B cell (primary cell): Measurements from ENCODE around the gene EHBP1. TPM values are rescaled to one million over a fixed set of nuclear protein-coding genes. Genes with fewer than 3 reads are reported as not detected.

Experiments
- ATAC-seq: fragments of 200-7000 bp; cut with Tn5 transposase; one replicate; pipeline ENCODE4 v1.10.0; 2021; ENCODE audit warnings: low read depth, mild to moderate bottlenecking, moderate number of reproducible peaks, moderate library complexity
- CTCF ChIA-PET: fragments of 350-600 bp; sonication (Branson Sonifier 250); formaldehyde crosslinking; loops from one replicate; lab custom pipeline; 2021; ENCODE audit warnings: antibody characterized with exemption, inconsistent platforms; lab: Charles Lee
- POLR2A ChIA-PET: fragments of 350-600 bp; sonication (Branson Sonifier 250); formaldehyde crosslinking; loops from one replicate; lab custom pipeline; 2021; ENCODE audit warnings: antibody characterized with exemption; lab: Charles Lee
- DNase-seq: peaks from one replicate; pipeline ENCODE4 v3.0.0; 2013
- H2AFZ ChIP-seq: 2 replicates; pipeline ENCODE4 v1.6.1; 2012; ENCODE audit warnings: mild to moderate bottlenecking, low read depth, low read length; ENCODE audit not compliant: insufficient read depth, poor library complexity, severe bottlenecking
- H3K27ac ChIP-seq, 2 donors: 1 replicate in 1 of 2; 2 replicates in 1 of 2; pipeline ENCODE4 v1.5.1; 2012 to 2013; ENCODE audit warnings: low read length in 2 of 2, mild to moderate bottlenecking in 2 of 2, moderate library complexity in 1 of 2
- H3K27me3 ChIP-seq, 4 experiments: fragments of 200-600 bp in 1 of 4; sonication (generic) in 1 of 4; replicated peaks in 1 of 4; 1 replicate in 2 of 4; 2 replicates in 2 of 4; pipeline versions ENCODE4 v1.6.1 to v1.7.0; 2013 to 2016; ENCODE audit warnings: low read length in 3 of 4, mild to moderate bottlenecking in 2 of 4, mixed read lengths in 1 of 4, moderate library complexity in 1 of 4; ENCODE audit not compliant: insufficient read depth in 4 of 4, control insufficient read depth in 3 of 4; ENCODE audit errors: control extremely low read depth in 1 of 4
- H3K36me3 ChIP-seq, 2 experiments: replicated peaks in 1 of 2; 1 replicate in 1 of 2; 2 replicates in 1 of 2; pipeline versions ENCODE4 v1.6.1 to v1.7.1; 2013; ENCODE audit warnings: low read length in 1 of 2; ENCODE audit not compliant: insufficient read depth in 2 of 2, control insufficient read depth in 1 of 2; ENCODE audit errors: control extremely low read depth in 1 of 2, extremely low read depth in 1 of 2
- H3K4me1 ChIP-seq, 2 donors: fragments of 200-600 bp in 1 of 2; sonication (generic) in 1 of 2; 1 replicate in 1 of 2; 2 replicates in 1 of 2; pipeline versions ENCODE4 v1.5.1 to v1.6.1; 2013 to 2017; ENCODE audit warnings: low read length in 2 of 2; ENCODE audit not compliant: control insufficient read depth in 2 of 2, insufficient read depth in 2 of 2
- H3K4me2 ChIP-seq: replicated peaks from 2 replicates; pipeline ENCODE3; 2012; ENCODE audit warnings: mild to moderate bottlenecking, low read depth, low read length; ENCODE audit not compliant: poor library complexity, severe bottlenecking
- H3K4me3 ChIP-seq, 5 experiments: fragments of 200-600 bp in 1 of 5; sonication (generic) in 1 of 5; 1 replicate in 3 of 5; 2 replicates in 2 of 5; pipeline versions ENCODE4 v1.5.1 to v1.7.0; 2011 to 2016; ENCODE audit warnings: low read length in 4 of 5, mild to moderate bottlenecking in 4 of 5, low read depth in 2 of 5, control low read depth in 1 of 5, moderate library complexity in 1 of 5; ENCODE audit not compliant: insufficient read depth in 1 of 5; ENCODE audit errors: control extremely low read depth in 1 of 5, extremely low read depth in 1 of 5
- H3K79me2 ChIP-seq: fragments of 200-600 bp; sonication (generic); one replicate; pipeline ENCODE4 v1.6.0; 2016; ENCODE audit warnings: low read length; ENCODE audit not compliant: control insufficient read depth, insufficient read depth
- H3K9ac ChIP-seq: fragments of 200-600 bp; sonication (generic); 2 replicates; pipeline ENCODE4 v1.6.1; 2017; ENCODE audit warnings: mild to moderate bottlenecking, low read length, moderate library complexity
- H3K9me3 ChIP-seq, 3 donors: one replicate each; pipeline versions ENCODE4 v1.6.1 to v1.7.1; 2013; ENCODE audit warnings: low read length in 2 of 3; ENCODE audit not compliant: control insufficient read depth in 2 of 3, insufficient read depth in 1 of 3; ENCODE audit errors: control extremely low read depth in 1 of 3
- H4K20me1 ChIP-seq: 2 replicates; pipeline ENCODE4 v1.6.0; 2012; ENCODE audit warnings: mild to moderate bottlenecking, low read length; ENCODE audit not compliant: insufficient read depth, control insufficient read depth, poor library complexity, severe bottlenecking
- H3K27ac Mint-ChIP-seq: one replicate; pipeline ENCODE4 v1.8.0; 2021; ENCODE audit warnings: mixed read lengths
- H3K27me3 Mint-ChIP-seq: one replicate; pipeline ENCODE4 v1.8.0; 2021; ENCODE audit warnings: mixed read lengths
- H3K4me1 Mint-ChIP-seq: one replicate; pipeline ENCODE4 v1.8.0; 2021; ENCODE audit warnings: mixed read lengths
- H3K4me3 Mint-ChIP-seq: one replicate; pipeline ENCODE4 v1.8.0; 2021; ENCODE audit warnings: mixed read lengths
- H3K9me3 Mint-ChIP-seq: one replicate; pipeline ENCODE4 v1.8.0; 2022; ENCODE audit warnings: mixed read lengths; ENCODE audit not compliant: insufficient read depth
- EZH2 ChIP-seq: IDR thresholded peaks from 2 replicates; pipeline ENCODE4 v1.6.1; 2012; ENCODE audit warnings: borderline replicate concordance, low read depth, mild to moderate bottlenecking, moderate library complexity, low read length; ENCODE audit not compliant: insufficient read depth, poor library complexity, severe bottlenecking
- WGBS: methylation state at CpG from one replicate; pipeline ENCODE4 v1.1.5; 2013; ENCODE audit warnings: missing lambda C conversion rate; ENCODE audit not compliant: insufficient coverage; 5-methylcytosine and 5-hydroxymethylcytosine counted together
- intact Hi-C: fragments of 100-400 bp; cut with micrococcal nuclease; formaldehyde crosslinking; loops from one replicate; pipeline ENCODE4 v1.10.0; 2022
- polyA plus RNA-seq: library from polyadenylated mRNA; depleted of rRNA; stranded (reverse); fragments of >200 nt; gene quantifications from 2 replicates; pipeline ENCODE4 v1.2.3, GENCODE V29; 2012
- total RNA-seq, 2 donors: library from RNA; stranded (reverse); fragments of 120-200 nt in 1 of 2; gene quantifications; 1 replicate in 1 of 2; 2 replicates in 1 of 2; pipeline versions ENCODE4 v1.2.3 to v1.2.4, GENCODE V29; 2013 to 2022
- TF ChIP-seq, protein P1 (sequence below): fragments of 200-600 bp; IDR thresholded peaks from one replicate; pipeline ENCODE4 v1.8.0; 2022; ENCODE audit warnings: antibody characterized with exemption, mild to moderate bottlenecking

The EHBP1 gene
- total and polyA plus RNA-seq, 2 donors (not counting 1 experiment from before 2014, with no cell fraction given), result 8.8 to 34.7 TPM

- no peak for DNase-seq
- intact Hi-C loops, result loop anchor here (5.0 kb wide), 1 partner anchor 752 kb away; no protein-coding TSS in a partner anchor
- Mint-ChIP-seq H3K27ac (no peak overlapping the region), H3K9me3 (no peaks in the 10 kb centered on the region), H3K27me3 (no peaks in the 10 kb centered on the region), H3K4me1 (no peaks in the 10 kb centered on the region), H3K4me3 (no peak overlapping the region)
- no peaks in the 10 kb centered on the region for H3K9me3 ChIP-seq
- 80% methylated on average over 1 of the region's 3 CpGs for WGBS
- no peak overlapping the region for H3K4me3 ChIP-seq
- H3K27me3 ChIP-seq, result no peaks in the 10 kb centered on the region
- POLR2A ChIA-PET, result no interaction called here
- no peak for ATAC-seq
- no peak overlapping the region for H2AFZ ChIP-seq
- no peaks in the 10 kb centered on the region for H4K20me1 ChIP-seq
- H3K9ac ChIP-seq, result no peak overlapping the region
- TF ChIP-seq EZH2, result no peak
- TF ChIP-seq, protein P1, sequence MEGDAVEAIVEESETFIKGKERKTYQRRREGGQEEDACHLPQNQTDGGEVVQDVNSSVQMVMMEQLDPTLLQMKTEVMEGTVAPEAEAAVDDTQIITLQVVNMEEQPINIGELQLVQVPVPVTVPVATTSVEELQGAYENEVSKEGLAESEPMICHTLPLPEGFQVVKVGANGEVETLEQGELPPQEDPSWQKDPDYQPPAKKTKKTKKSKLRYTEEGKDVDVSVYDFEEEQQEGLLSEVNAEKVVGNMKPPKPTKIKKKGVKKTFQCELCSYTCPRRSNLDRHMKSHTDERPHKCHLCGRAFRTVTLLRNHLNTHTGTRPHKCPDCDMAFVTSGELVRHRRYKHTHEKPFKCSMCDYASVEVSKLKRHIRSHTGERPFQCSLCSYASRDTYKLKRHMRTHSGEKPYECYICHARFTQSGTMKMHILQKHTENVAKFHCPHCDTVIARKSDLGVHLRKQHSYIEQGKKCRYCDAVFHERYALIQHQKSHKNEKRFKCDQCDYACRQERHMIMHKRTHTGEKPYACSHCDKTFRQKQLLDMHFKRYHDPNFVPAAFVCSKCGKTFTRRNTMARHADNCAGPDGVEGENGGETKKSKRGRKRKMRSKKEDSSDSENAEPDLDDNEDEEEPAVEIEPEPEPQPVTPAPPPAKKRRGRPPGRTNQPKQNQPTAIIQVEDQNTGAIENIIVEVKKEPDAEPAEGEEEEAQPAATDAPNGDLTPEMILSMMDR, result no peak
- H3K4me2 ChIP-seq, result no peak overlapping the region
- H3K36me3 ChIP-seq, result no peaks in the 10 kb centered on the region
- H3K79me2 ChIP-seq, result no peaks in the 10 kb centered on the region
- CTCF ChIA-PET, result no interaction called here
- H3K27ac ChIP-seq, result no peak overlapping the region
- H3K4me1 ChIP-seq, result no peaks in the 10 kb centered on the region
Observed at GRCh38 chr2:62789918-62790317, 84.4 kb downstream of the EHBP1 start.

DNA sequence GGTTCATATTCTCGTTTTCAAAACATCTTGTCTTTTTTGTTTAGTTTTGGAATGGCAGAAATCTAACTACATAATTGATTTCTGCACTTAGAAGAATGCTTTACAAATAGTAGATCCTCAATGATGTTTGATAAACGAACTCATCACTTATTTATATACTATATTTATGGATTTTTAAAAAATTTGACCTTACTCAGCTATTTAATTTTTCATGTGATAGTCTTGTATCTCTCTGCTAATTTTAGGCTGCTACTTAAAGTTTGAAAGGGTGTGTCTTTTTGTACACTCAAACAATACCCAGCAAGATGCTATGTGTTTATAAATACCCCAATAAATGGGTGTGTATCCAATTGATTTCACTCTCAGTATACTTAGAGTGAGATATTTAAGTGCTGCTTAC, 86.9 kb downstream of the EHBP1 start:
- Histone ChIP-seq H3K9ac (no peak overlapping the region), H3K27ac (no peak overlapping the region), H2AFZ (no peak overlapping the region), H4K20me1 (no peaks in the 10 kb centered on the region), H3K27me3 (no peaks in the 10 kb centered on the region), H3K4me2 (no peak overlapping the region), H3K9me3 (no peaks in the 10 kb centered on the region), H3K36me3 (no peaks in the 10 kb centered on the region), H3K4me3 (no peak overlapping the region), H3K79me2 (no peaks in the 10 kb centered on the region), H3K4me1 (no peaks in the 10 kb centered on the region)
- ChIA-PET CTCF (no interaction called here), POLR2A (no interaction called here)
- intact Hi-C loops, result no loop called here
- Mint-ChIP-seq H3K9me3 (no peaks in the 10 kb centered on the region), H3K27ac (no peak overlapping the region), H3K4me1 (no peaks in the 10 kb centered on the region), H3K27me3 (no peaks in the 10 kb centered on the region), H3K4me3 (no peak overlapping the region)
- WGBS, result no CpG with 5 or more reads among the region's 2 CpGs
- DNase-seq (no peak), ATAC-seq (no peak)
- no peak for TF ChIP-seq EZH2
- TF ChIP-seq, protein P1, result no peak
